Type B pancreatic cell (in vitro differentiated cells): Measurements from ENCODE around the gene PGRMC1. TPM values are rescaled to one million over a fixed set of nuclear protein-coding genes. Genes with fewer than 3 reads are reported as not detected.
A peak's percentile ranks its signal among the peaks of the same experiment; 100 is the strongest.

ENCODE experiments used
- DNase-seq: peaks from one replicate; pipeline ENCODE4 v3.0.0; 2021; ENCODE audit warnings: mixed read lengths; ENCODE audit not compliant: unreplicated experiment; ENCODE audit errors: extremely low spot score
- H3K27ac Mint-ChIP-seq: 2 replicates; pipeline ENCODE4 v1.8.0; 2021; ENCODE audit warnings: mild to moderate bottlenecking, mixed read lengths
- H3K27me3 Mint-ChIP-seq: 2 replicates; pipeline ENCODE4 v1.8.0; 2021; ENCODE audit warnings: mixed read lengths
- H3K36me3 Mint-ChIP-seq: 2 replicates; pipeline ENCODE4 v1.8.0; 2021; ENCODE audit warnings: mixed read lengths
- H3K4me1 Mint-ChIP-seq: one replicate; pipeline ENCODE4 v1.8.0; 2021; ENCODE audit warnings: mixed read lengths; ENCODE audit not compliant: unreplicated experiment
- H3K4me3 Mint-ChIP-seq: 2 replicates; pipeline ENCODE4 v1.8.0; 2021; ENCODE audit warnings: mild to moderate bottlenecking, mixed read lengths
- H3K9me3 Mint-ChIP-seq: 2 replicates; pipeline ENCODE4 v1.8.0; 2021; ENCODE audit warnings: mixed read lengths
- total RNA-seq: library from RNA; stranded (reverse); gene quantifications from 2 replicates; pipeline ENCODE4 v1.2.1, GENCODE V29; 2021; ENCODE audit warnings: low replicate concordance
- TF ChIP-seq, protein P1 (sequence below): fragments of 200-600 bp; sonication (generic); conservative IDR thresholded peaks from 2 replicates; pipeline ENCODE4 v1.5.0; 2021; ENCODE audit warnings: antibody characterized with exemption, mild to moderate bottlenecking

PGRMC1 gene
- total RNA-seq, 1 donor from 2014 or later: 206 TPM

DNA sequence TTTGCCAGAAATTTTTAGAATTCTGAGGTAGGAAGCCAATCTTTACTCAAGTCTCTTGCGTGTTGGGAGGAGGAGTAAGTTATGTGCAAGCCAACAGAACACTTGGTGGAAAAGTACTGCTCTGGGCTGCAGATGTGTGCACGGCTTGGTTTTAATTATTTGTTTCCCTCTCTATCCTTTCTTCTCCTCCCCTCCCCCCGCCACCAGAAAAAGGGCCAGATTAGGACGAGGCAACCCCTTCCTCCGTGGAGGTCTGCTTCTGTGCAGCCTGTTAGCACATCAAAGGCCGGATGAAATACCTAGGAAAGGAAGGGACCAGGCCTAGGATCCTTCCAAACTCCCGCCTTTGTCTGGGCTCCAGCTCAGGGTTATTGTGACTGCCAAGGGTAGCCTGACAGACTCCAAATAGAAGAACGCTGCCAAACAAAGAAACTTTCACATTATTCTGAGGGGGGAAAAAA lies 1.0 kb upstream of the PGRMC1 start:
- Mint-ChIP-seq H3K27me3 (no peaks in the 10 kb centered on the region), H3K9me3 (no peaks in the 10 kb centered on the region), H3K4me1 (peaks cover 18% of the 10 kb centered on the region), H3K4me3 (peak overlapping the region; percentile 93), H3K36me3 (peaks cover 13% of the 10 kb centered on the region), H3K27ac (peak overlapping the region; percentile 84)
- DNase-seq: no peak
- TF ChIP-seq, protein P1, sequence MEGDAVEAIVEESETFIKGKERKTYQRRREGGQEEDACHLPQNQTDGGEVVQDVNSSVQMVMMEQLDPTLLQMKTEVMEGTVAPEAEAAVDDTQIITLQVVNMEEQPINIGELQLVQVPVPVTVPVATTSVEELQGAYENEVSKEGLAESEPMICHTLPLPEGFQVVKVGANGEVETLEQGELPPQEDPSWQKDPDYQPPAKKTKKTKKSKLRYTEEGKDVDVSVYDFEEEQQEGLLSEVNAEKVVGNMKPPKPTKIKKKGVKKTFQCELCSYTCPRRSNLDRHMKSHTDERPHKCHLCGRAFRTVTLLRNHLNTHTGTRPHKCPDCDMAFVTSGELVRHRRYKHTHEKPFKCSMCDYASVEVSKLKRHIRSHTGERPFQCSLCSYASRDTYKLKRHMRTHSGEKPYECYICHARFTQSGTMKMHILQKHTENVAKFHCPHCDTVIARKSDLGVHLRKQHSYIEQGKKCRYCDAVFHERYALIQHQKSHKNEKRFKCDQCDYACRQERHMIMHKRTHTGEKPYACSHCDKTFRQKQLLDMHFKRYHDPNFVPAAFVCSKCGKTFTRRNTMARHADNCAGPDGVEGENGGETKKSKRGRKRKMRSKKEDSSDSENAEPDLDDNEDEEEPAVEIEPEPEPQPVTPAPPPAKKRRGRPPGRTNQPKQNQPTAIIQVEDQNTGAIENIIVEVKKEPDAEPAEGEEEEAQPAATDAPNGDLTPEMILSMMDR: no peak

DNA sequence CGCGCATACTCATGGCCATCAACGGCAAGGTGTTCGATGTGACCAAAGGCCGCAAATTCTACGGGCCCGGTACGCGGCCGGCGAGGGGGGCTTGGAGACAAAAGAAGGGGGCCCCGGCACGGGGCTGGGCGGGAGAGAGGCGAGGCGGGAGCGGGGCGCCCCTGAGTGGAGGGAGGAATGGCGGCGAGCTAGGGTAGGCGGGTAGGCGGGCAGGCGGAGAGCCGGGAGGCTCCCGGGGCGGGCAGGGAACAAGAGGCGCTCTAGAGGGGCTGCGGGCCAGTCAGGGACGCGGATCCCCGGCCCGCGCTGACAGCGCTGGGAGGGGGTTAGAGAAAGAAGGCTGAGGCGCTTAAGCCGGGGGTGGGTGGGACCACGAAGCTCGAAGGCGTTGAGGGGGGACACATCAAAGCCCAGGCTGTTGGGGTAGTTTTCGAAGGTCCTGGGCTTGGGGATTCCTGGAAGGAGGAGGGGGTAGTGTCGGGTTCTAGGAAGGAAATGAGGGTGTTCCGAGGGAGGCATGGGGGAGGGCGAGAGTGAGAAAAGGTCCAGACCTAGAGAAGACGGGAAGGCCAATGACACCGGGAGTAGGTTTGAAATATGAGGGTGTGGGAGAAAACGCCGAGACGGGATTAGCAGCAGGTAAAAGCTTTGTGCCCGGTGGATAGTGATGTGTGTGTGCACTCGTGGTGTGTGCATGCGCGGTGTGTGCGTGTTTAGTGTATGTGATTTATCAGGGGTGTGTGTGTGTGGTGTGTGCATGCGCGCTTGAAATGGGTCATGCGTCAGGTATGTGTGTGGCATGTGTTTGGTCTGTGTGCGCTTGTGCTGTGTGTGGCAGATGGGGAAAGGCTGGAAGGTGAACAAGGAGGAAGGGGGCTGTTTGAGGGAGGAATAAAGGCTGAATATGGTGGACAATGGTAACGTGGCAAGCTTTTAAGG lies 807 bp downstream of the PGRMC1 start:
- TF ChIP-seq, protein P1: no peak
- peaks cover 28% of the 10 kb centered on the region for H3K4me1 Mint-ChIP-seq
- peak; percentile 72 for DNase-seq
- H3K9me3 Mint-ChIP-seq: no peaks in the 10 kb centered on the region
- peak overlapping the region; percentile 94 for H3K4me3 Mint-ChIP-seq
- H3K36me3 Mint-ChIP-seq: peaks cover 21% of the 10 kb centered on the region
- H3K27ac Mint-ChIP-seq: peak overlapping the region; percentile 87
- H3K27me3 Mint-ChIP-seq: no peaks in the 10 kb centered on the region

DNA sequence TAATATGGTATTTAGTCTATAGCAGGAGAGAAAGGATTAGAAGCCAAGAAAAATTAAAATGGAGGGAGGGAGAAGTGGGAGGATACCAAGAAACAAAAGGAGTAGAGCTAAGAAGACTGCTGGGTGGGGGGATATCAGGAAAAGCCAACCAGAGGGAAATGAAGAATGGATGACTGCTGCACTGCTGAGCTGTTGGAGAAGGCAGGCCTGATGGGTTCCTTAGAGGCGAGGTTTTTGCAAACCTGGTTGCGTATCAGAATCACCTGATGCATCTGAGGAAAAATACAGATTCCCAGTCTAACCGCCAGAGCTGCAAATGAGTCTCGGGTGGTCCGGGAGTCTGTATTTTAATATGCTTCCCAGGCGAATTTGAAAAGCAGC lies 1.5 kb downstream of the PGRMC1 start:
- TF ChIP-seq, protein P1: no peak
- Mint-ChIP-seq H3K9me3 (no peaks in the 10 kb centered on the region), H3K4me1 (peaks cover 33% of the 10 kb centered on the region), H3K27ac (peak overlapping the region; percentile 87), H3K4me3 (peak overlapping the region; percentile 94), H3K27me3 (no peaks in the 10 kb centered on the region), H3K36me3 (peaks cover 27% of the 10 kb centered on the region)
- DNase-seq: no peak

DNA sequence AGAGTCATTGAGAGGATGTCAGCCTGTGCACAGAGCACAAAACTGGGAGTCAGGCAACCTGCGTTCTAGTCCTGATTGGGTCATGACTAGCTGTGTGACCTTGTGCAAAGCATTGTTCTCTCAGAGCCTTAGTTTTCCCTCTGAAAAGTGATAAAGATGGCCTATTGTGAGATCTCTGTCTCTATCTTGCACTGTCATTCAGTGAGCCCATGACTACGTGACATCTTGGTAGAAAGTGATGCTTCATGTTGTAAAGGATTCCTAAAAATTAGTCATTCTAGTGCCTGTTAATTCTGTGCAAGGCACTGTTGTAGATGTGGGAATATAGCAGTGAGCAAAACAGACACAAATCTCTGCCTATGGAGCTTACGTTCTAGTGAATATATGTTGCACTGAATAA lies 2.5 kb downstream of the PGRMC1 start:
- Mint-ChIP-seq H3K4me1 (peaks cover 33% of the 10 kb centered on the region), H3K4me3 (peak overlapping the region; percentile 94), H3K27me3 (no peaks in the 10 kb centered on the region), H3K36me3 (peaks cover 34% of the 10 kb centered on the region), H3K9me3 (no peaks in the 10 kb centered on the region), H3K27ac (no peak overlapping the region)
- DNase-seq: no peak
- TF ChIP-seq, protein P1: no peak

DNA sequence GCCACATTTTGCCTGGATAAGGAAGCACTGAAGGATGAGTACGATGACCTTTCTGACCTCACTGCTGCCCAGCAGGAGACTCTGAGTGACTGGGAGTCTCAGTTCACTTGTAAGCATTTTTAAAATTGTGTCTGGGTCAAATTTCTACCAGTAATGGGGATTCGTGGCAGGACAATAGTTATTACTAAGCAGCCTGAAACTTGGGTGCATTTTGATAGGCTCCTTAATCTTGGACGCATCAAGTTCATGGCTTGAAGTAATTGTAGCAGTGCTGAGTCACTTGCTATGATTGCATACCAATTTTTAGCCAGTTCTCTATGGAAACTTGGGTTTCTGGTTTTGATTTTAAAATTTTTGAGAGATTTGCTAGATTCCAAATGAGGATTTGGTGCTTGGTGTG lies 4.3 kb downstream of the PGRMC1 start:
- no peak for DNase-seq
- H3K27me3 Mint-ChIP-seq: no peaks in the 10 kb centered on the region
- no peaks in the 10 kb centered on the region for H3K9me3 Mint-ChIP-seq
- peak overlapping the region; percentile 73 for H3K4me3 Mint-ChIP-seq
- H3K4me1 Mint-ChIP-seq: peaks cover 28% of the 10 kb centered on the region
- H3K27ac Mint-ChIP-seq: no peak overlapping the region
- TF ChIP-seq, protein P1: no peak
- peaks cover 43% of the 10 kb centered on the region for H3K36me3 Mint-ChIP-seq
